NCI-H2171 (cell line): ENCODE measurements around the gene LST1.

Source experiments
- DNase-seq: peaks from one replicate; lab custom pipeline; 2025; lab: John Stamatoyannopoulos, UW

Gene LST1

GRCh38 chr6:31620586-31621319 lies 34.7 kb downstream of the LST1 start, which contains the start of gene PRRC2A:
Gene PRRC2A, plus strand, starts transcription at chr6:31620715. Its CDS starts 2,075 bp downstream, at chr6:31622790.
- peak; percentile 81 for DNase-seq

- no peak for DNase-seq
Observed at GRCh38 chr6:31621320-31621939, 35.4 kb downstream of the LST1 start.

DNA sequence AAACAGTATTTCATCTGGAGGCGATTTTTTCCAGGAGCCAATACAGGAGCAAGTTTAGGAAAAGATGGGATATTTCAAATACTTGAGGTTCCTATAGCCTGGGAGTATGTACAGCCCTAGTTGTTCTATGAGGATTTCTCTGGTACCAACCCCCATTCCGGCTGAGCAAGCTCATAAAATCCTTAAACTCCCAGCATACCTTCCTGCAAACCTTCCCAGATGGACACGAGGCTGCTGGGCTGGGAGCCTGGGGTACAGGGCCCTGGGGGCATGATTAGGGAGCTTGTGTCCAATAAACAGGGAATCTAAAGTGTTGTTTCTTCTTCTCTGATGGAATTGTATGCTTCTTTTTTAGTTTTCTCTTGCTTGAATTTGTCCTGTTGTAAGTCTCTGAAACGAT lies 35.9 kb downstream of the LST1 start:
- no peak for DNase-seq

GRCh38 chr6:31622684-31623091 lies 36.6 kb downstream of the LST1 start:
- no peak for DNase-seq

GRCh38 chr6:31624070-31624469 lies 38.0 kb downstream of the LST1 start:
- no peak for DNase-seq

DNA sequence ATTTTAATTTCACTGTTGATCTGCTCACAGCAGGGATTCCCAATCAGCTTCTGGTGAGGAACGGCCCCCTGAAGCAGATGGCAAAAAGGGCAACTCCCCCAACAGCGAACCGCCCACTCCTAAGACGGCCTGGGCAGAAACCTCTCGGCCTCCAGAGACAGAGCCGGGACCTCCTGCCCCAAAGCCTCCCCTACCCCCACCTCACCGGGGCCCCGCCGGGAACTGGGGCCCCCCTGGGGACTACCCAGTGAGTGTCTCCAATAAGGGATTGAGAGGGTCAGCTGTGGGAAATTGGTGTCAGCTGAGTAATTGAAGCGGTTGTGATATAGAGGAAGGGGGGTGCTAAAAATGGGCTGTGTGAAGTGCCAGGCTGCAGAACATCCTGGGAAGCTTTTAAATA lies 40.9 kb downstream of the LST1 start:
- DNase-seq = no peak

- no peak for DNase-seq
Observed at GRCh38 chr6:31627690-31628287, 41.7 kb downstream of the LST1 start.

DNA sequence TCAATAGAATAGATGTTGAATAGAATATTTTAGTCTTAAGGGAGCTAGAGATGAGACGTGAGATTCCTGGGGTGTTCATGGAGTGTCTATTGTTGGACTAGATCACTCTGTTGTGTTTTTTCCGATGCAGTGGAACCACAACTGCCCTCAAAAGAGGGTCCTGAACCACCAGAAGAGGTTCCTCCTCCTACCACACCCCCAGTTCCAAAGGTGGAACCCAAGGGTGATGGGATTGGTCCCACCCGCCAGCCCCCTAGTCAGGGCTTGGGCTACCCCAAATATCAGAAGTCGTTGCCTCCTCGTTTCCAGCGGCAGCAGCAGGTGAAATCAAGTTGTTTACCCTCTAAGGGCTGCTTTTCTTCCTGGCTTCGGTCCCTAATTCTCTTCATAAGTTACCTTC lies 42.9 kb downstream of the LST1 start:
- no peak for DNase-seq

DNA sequence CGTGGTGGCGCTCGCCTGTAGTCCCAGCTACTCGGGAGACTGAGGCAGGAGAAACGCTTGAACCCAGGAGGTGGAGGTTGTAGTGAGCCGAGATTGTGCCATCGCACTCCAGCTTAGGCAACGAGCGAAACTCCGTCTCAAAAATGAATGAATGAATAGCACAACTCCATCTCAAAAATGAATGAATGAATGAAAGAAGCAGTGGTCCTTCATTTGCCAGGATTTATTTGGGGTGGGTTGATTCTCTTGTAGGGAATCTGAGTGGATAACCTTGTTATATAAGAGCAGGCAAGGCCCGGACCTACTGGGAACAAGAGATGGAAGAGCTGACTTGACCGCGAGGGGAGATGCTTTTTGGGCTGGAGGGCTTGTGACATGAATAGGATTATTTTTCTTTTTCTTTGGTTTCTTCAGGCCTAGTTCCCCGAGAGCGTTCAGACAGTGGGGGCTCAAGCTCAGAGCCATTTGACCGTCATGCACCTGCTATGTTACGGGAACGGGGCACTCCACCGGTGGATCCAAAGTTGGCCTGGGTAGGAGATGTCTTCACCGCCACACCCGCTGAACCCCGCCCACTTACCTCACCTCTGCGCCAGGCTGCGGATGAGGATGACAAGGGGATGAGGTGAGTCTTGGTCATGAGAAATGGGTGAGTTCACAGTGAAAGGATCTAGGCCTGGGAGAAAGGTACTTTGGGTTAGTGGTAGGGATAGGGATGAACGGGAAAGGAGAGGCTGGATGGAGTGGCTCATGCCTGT lies 44.3 kb downstream of the LST1 start:
- no peak for DNase-seq

- no peak for DNase-seq
Observed at GRCh38 chr6:31631209-31631608, 45.1 kb downstream of the LST1 start.

DNA sequence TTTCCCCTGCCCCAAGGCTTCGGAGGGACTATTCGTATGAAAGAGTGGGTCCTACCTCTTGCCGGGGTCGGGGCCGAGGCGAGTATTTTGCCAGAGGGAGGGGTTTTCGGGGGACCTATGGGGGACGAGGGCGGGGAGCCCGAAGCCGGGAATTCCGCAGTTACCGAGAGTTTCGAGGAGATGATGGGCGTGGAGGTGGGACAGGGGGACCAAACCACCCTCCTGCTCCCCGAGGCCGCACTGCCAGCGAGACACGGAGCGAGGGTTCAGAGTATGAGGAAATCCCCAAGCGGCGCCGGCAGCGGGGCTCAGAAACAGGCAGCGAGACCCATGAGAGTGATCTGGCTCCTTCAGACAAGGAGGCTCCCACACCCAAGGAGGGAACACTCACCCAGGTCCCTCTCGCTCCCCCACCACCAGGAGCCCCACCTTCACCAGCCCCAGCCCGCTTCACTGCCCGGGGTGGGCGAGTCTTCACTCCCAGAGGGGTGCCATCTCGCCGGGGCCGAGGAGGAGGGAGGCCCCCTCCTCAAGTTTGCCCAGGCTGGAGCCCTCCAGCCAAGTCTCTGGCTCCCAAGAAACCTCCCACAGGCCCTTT lies 45.7 kb downstream of the LST1 start:
- DNase-seq = no peak

GRCh38 chr6:31632279-31632946 lies 46.3 kb downstream of the LST1 start:
- no peak for DNase-seq

- DNase-seq = no peak
Observed at GRCh38 chr6:31633447-31633846, 47.4 kb downstream of the LST1 start.

- no peak for DNase-seq
Observed at GRCh38 chr6:31634131-31634530, 48.1 kb downstream of the LST1 start.

DNA sequence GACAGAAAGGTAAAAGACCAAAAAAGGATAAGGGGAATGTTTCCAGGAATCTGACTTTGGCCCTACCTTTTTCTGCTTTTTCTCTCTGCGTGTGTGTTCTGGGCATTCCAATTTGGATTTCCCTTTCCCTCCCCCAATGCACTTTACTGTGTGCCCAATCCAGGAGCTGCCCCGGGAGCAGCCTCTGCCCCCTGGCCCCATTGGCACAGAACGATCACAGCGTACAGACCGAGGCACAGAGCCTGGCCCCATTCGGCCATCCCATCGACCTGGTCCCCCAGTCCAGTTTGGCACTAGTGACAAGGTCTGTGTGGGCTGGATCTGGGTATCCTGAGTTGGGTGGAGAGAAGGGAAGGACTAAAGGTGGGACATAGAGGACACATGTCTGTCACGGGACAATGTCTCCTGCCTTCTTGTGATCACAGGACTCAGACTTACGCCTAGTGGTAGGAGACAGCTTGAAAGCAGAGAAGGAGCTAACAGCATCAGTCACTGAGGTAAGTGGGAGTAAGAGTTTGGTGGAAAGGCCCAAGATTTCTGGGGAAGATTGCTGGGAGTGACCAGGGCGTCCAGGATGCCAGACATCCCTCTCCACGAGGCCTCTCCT lies 49.0 kb downstream of the LST1 start:
- no peak for DNase-seq

GRCh38 chr6:31636698-31637596 lies 50.9 kb downstream of the LST1 start:
- DNase-seq = no peak
